ENCODE results near the gene C22orf42. TPM values are rescaled to one million over a fixed set of nuclear protein-coding genes. Genes with fewer than 3 reads are reported as not detected.
"Not testable (repeated sequence)": the region's sequence is repeated elsewhere in the genome, so short reads cannot be mapped to it uniquely, and the experiment has no call there.

Gene C22orf42
- total and polyA plus RNA-seq, 3 donors from 2014 or later, result 4.0 to 15.6 (median 13.3) TPM

DNA sequence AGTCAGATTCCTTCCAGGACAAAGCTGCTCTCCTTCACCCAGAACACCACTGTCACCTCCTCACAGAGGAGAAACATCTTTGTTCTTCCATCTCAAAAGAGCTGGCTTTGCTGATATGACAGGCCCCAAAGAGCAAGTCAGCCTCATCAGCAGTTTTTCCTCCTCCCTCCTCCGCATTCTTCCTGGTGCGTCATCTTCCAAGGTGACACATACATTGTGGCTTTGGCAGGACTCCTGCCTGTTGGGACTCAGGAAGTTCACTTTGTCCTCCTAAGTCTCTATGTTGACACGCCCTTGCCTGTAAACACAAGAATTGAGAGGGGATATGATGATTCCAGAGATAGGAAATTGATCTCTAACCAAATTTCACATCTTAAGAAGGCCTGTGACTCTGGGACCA lies 23.1 kb downstream of the C22orf42 start:
- DNase-seq; H3K9me3 ChIP-seq; H3K27ac ChIP-seq; H3K4me1 ChIP-seq; H3K4me3 ChIP-seq; intact Hi-C loops (cut with DNase I; ENCODE audit: low total_unique reads); H3K27me3 ChIP-seq; H3K36me3 ChIP-seq (ENCODE audit: low read depth, missing control alignments): not testable (repeated sequence)
- WGBS, 2 donors, result 62 to 73% methylated on average over 3 of the region's 3 CpGs

DNA sequence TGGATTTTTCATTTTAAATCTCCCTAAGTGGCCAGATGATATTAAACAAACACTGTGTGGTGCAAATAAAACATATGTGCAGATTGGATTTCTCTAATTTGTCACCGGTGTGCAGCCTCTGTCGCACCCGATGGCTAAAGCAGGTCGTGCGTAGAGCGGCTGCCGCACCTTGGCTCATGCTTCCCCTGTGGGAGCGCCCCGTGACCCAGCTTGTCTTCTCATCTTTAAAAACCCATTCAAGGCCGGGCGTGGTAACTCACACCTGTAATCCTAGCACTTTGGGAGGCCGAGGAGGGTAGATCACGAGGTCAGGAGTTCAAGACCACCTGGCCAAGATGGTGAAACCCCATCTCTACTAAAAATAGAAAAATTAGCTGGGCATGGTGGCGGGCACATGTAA lies 24.3 kb downstream of the C22orf42 start:
- H3K27me3 ChIP-seq; H3K9me3 ChIP-seq; intact Hi-C loops (cut with DNase I; ENCODE audit: low total_unique reads); H3K4me1 ChIP-seq; H3K4me3 ChIP-seq; DNase-seq; H3K27ac ChIP-seq; H3K36me3 ChIP-seq (ENCODE audit: low read depth, missing control alignments): not testable (repeated sequence)
- WGBS, 2 donors, result 90 to 92% methylated on average over 14 of the region's 14 CpGs

DNA sequence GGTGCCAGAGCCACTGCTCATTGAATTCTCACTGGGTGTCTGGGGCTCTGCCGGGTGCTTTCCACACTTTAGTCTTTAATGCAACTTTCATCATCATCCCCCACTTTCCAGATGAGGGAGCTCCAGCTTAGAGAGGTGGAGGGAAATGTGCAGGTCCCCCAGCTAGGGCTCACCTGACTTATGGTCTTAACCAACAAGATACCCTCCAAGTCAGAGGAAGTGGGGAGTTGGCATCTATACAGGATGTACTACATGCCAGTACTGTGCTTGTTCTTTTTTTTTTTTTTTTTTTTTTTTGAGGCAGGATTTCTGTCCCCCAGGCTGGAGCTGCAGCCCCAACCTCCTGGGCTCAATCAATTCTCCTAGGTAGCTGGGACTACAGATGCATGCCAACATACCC lies 26.3 kb downstream of the C22orf42 start:
- Histone ChIP-seq H3K27me3 (no peaks in the 10 kb centered on the region), H3K9me3 (no peaks in the 10 kb centered on the region), H3K36me3 (ENCODE audit: low read depth, missing control alignments) (no peaks in the 10 kb centered on the region), H3K27ac (no peak overlapping the region), H3K4me1 (no peaks in the 10 kb centered on the region), H3K4me3 (no peak overlapping the region)
- TF ChIP-seq, protein P1, sequence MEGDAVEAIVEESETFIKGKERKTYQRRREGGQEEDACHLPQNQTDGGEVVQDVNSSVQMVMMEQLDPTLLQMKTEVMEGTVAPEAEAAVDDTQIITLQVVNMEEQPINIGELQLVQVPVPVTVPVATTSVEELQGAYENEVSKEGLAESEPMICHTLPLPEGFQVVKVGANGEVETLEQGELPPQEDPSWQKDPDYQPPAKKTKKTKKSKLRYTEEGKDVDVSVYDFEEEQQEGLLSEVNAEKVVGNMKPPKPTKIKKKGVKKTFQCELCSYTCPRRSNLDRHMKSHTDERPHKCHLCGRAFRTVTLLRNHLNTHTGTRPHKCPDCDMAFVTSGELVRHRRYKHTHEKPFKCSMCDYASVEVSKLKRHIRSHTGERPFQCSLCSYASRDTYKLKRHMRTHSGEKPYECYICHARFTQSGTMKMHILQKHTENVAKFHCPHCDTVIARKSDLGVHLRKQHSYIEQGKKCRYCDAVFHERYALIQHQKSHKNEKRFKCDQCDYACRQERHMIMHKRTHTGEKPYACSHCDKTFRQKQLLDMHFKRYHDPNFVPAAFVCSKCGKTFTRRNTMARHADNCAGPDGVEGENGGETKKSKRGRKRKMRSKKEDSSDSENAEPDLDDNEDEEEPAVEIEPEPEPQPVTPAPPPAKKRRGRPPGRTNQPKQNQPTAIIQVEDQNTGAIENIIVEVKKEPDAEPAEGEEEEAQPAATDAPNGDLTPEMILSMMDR (IDR thresholded peaks at IDR 0.05), result no peak
- no peak for TF ChIP-seq POLR2A (IDR thresholded peaks at IDR 0.05)
- intact Hi-C loops (cut with DNase I; ENCODE audit: low total_unique reads), result no loop called here
- WGBS, 2 donors, result 83 to 86% methylated on average over 1 of the region's 1 CpG
- no peak for DNase-seq

DNA sequence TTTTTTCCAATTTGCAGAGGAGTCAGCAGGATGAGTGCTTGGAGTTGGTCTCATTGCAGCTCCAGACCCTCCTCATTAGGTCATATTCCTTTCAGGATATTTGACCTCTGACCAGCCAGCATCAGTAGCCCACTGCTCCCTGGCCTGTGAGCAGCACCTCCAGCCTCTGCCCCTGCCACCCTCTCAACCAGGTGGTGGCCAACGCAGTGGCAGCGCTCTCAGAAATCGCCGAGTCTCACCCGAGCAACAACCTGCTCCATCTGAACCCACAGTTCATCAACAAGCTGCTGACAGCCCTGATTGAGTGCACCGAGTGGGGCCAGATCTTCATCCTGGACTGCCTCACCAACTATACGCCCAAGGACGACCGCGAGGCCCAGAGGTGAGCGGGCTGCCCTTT lies 27.0 kb downstream of the C22orf42 start:
- H3K4me3 ChIP-seq, result no peak overlapping the region
- H3K9me3 ChIP-seq, result no peaks in the 10 kb centered on the region
- no peak for DNase-seq
- no peaks in the 10 kb centered on the region for H3K27me3 ChIP-seq
- no peaks in the 10 kb centered on the region for H3K36me3 ChIP-seq (ENCODE audit: low read depth, missing control alignments)
- no peak for TF ChIP-seq POLR2A (IDR thresholded peaks at IDR 0.05)
- TF ChIP-seq, protein P1 (IDR thresholded peaks at IDR 0.05), result no peak
- intact Hi-C loops (cut with DNase I; ENCODE audit: low total_unique reads), result no loop called here
- no peaks in the 10 kb centered on the region for H3K4me1 ChIP-seq
- no peak overlapping the region for H3K27ac ChIP-seq
- WGBS, 2 donors, result 90 to 91% methylated on average over 9 to 11 of the region's 11 CpGs

DNA sequence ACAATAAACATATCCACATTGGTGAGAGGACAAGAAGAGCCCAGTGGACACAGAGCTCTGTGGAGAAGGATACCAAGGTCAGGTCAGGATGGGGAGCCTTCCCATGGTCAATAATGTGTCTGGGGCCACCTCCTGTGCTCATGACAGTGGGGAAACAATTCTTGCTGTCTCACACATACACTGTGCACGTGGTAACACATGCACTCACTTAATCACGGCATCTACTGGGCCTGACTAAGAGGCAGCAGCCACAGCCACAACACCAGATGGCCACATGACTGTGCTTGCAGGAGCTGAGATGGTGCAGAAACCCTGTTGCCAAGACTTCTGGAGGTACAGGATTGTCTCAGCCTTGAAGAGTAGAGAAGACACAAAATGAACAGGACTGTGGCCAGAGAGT lies 28.6 kb downstream of the C22orf42 start:
- H3K9me3 ChIP-seq, result no peaks in the 10 kb centered on the region
- no peaks in the 10 kb centered on the region for H3K4me1 ChIP-seq
- no peaks in the 10 kb centered on the region for H3K27me3 ChIP-seq
- 80 to 90% methylated on average over 2 of the region's 2 CpGs for WGBS, 2 donors
- no peak overlapping the region for H3K27ac ChIP-seq
- no peak for DNase-seq
- intact Hi-C loops (cut with DNase I; ENCODE audit: low total_unique reads), result no loop called here
- TF ChIP-seq, protein P1 (IDR thresholded peaks at IDR 0.05), result no peak
- TF ChIP-seq POLR2A (IDR thresholded peaks at IDR 0.05), result no peak
- no peak overlapping the region for H3K4me3 ChIP-seq
- H3K36me3 ChIP-seq (ENCODE audit: low read depth, missing control alignments), result no peaks in the 10 kb centered on the region

DNA sequence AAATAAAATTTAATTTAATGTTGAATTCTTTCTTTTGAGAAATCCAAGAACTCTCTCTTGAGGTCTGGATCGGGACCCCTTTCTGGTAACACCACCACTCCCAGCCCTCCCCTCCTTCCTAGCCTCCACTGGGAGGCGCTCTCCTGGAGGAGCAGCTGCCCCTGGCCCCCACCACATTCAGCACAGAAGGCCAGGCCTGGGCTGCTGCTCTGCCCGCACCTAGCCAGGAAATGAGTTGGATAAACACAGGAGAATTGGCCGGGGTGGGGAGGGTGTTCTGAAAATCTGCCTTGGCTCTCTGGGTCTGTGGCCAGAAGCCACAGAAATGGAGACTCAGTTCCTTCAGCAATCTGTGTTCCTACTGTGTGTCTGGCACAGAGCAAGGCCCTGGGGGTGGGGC lies 31.2 kb downstream of the C22orf42 start:
- H3K36me3 ChIP-seq (ENCODE audit: low read depth, missing control alignments), result no peaks in the 10 kb centered on the region
- no peak for DNase-seq
- no peaks in the 10 kb centered on the region for H3K27me3 ChIP-seq
- no peaks in the 10 kb centered on the region for H3K4me1 ChIP-seq
- 69 to 86% methylated on average over 4 of the region's 4 CpGs for WGBS, 2 donors
- intact Hi-C loops (cut with DNase I; ENCODE audit: low total_unique reads), result no loop called here
- H3K4me3 ChIP-seq, result no peak overlapping the region
- no peak overlapping the region for H3K27ac ChIP-seq
- no peaks in the 10 kb centered on the region for H3K9me3 ChIP-seq
- no peak for TF ChIP-seq POLR2A (IDR thresholded peaks at IDR 0.05)
- TF ChIP-seq, protein P1 (IDR thresholded peaks at IDR 0.05), result no peak
